IPS-15b (cell line): ENCODE measurements around the gene EFNA3.

ENCODE experiments used
- H3K27me3 ChIP-seq: one replicate; pipeline ENCODE4 v1.6.1; 2013; ENCODE audit warnings: low read length; ENCODE audit not compliant: control insufficient read depth, insufficient read depth
- H3K36me3 ChIP-seq: one replicate; pipeline ENCODE4 v1.6.1; 2013; ENCODE audit warnings: low read length; ENCODE audit not compliant: control insufficient read depth, insufficient read depth
- H3K4me1 ChIP-seq: one replicate; pipeline ENCODE4 v1.6.1; 2013; ENCODE audit warnings: mild to moderate bottlenecking, low read length; ENCODE audit not compliant: control insufficient read depth, insufficient read depth
- H3K4me3 ChIP-seq: one replicate; pipeline ENCODE4 v1.5.1; 2013; ENCODE audit warnings: low read depth, low read length
- H3K9ac ChIP-seq: one replicate; pipeline ENCODE4 v1.6.1; 2013; ENCODE audit warnings: low read depth, mild to moderate bottlenecking, low read length
- H3K9me3 ChIP-seq: one replicate; pipeline ENCODE4 v1.6.1; 2013; ENCODE audit warnings: mild to moderate bottlenecking, low read length; ENCODE audit not compliant: control insufficient read depth, insufficient read depth

EFNA3 gene, protein sequence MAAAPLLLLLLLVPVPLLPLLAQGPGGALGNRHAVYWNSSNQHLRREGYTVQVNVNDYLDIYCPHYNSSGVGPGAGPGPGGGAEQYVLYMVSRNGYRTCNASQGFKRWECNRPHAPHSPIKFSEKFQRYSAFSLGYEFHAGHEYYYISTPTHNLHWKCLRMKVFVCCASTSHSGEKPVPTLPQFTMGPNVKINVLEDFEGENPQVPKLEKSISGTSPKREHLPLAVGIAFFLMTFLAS

DNA sequence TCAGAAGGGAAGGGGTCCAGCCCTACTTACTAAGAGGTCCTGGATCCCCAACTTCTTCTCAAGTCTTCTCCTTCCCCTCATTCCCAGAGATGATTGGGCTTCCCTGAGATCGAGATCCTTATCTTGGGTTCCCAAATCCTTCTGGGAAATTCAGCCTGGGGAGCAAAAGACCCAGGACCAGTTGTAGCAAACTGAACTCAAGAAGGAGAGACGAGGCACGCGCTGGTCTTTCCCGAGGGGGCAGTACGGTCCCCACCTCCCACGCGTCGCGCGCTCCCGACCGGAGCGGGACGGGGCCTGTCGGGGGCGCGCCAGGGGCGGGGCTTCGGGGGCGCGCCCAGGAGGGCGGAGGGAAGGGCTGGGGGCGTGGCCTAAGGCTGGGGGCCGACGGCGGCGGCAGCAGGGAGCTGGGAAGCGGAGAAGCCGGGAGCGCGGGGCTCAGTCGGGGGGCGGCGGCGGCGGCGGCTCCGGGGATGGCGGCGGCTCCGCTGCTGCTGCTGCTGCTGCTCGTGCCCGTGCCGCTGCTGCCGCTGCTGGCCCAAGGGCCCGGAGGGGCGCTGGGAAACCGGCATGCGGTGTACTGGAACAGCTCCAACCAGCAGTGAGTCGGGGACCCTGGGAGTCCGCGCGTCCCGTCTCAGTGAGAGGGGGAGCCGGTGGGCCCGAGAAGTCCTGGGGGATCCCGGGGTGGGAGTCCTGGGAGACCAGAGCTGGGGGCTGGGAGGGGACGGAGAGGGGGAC, at the start of gene EFNA3:
Gene EFNA3, plus strand, starts transcription at position 369 of the 741 bp plus-strand sequence. Its CDS starts 105 bp downstream, at position 474.
- no peaks in the 10 kb centered on the region for H3K36me3 ChIP-seq
- H3K4me3 ChIP-seq: peak within 1 kb of the TSS; percentile 68
- H3K27me3 ChIP-seq: peaks cover 82% of the 10 kb centered on the region
- peaks cover 9% of the 10 kb centered on the region for H3K4me1 ChIP-seq
- H3K9ac ChIP-seq: no peak within 1 kb of the TSS
- H3K9me3 ChIP-seq: no peaks in the 10 kb centered on the region

DNA sequence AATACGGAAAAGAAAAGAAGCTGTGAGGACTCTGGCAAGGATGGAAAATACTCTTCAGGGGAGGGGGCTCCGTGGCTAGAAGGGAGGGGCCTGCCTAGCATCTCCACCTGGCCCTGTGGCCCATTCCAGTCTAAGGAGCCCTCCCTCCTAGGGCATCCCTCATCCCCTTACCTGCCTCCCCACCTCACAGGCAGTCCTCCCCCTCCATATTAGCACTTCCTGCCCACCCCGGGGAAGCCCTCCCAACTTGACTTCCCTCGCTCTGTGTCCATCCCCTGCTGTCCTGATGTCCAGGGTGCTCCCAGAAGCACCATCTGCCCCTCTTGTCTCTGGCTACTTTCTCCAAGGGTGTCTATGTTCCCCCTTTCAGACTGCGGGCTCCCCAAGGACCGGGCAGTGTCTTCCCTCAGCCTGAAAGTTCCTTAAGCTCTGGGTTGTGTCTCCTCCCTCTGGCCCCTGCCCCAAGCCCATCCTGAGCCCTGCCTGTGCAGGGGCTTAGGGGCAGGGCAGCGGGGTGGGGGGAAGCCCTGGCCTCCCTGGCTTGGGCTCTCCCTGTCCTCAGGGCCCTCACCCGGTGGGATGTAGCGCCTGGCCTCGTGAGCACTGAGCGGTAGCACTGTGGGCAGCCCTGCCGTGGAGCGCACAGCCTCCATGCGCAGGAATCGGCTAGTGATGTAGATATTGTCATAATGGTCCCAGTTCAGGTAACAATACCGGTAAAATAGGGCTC, 49.0 kb upstream of the EFNA3 start:
- no peaks in the 10 kb centered on the region for H3K27me3 ChIP-seq
- H3K4me3 ChIP-seq: no peak overlapping the region
- no peaks in the 10 kb centered on the region for H3K36me3 ChIP-seq
- no peaks in the 10 kb centered on the region for H3K9me3 ChIP-seq
- no peaks in the 10 kb centered on the region for H3K4me1 ChIP-seq
- H3K9ac ChIP-seq: no peak overlapping the region

DNA sequence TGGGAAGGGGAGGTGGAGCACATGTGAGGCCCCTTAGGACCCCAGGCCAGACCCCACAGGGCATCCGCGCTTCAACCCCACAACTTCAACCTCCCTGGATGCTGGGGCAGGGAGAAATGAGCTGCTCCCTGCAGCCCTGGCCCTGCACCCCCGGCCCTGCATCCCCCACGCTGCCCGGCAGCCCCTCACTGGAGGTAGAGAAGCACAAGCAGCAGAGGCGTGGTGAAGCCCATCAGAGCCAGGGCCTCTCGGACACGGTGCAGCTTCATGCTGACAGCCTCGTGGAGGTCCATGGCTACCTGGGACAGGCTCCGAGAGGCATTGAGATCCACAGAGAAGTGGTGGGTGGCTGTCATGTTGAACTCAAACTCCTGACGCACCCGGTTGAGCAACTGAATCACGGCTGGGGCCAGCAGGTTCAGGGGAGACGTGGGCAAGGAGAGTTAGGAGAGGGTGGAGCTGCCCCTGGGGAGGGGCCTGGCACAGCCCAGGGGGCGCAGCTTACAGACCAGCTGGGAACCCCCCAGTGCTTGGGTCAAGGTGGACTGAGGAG, 48.3 kb upstream of the EFNA3 start:
- H3K9me3 ChIP-seq: no peaks in the 10 kb centered on the region
- no peaks in the 10 kb centered on the region for H3K36me3 ChIP-seq
- H3K4me3 ChIP-seq: no peak overlapping the region
- H3K9ac ChIP-seq: no peak overlapping the region
- H3K4me1 ChIP-seq: no peaks in the 10 kb centered on the region
- no peaks in the 10 kb centered on the region for H3K27me3 ChIP-seq

DNA sequence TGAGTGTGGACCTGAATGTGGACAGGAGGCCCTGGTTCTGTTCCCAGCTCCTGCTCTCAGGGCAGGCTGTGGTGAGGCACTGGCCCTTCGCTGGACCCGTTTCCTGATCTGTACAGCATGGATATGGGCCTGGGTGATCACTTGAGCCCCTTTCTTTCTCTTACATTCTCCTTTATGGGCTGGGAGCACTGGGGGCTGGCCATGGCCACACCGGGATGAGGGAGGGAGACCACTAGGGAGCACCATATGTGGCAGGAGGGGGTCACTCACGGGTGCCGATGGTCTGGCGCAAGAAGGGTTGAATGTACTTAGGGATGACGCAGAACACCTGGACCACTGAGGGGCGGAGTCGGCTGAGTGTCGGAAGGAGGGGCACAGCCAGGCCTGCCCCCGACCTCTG, 47.7 kb upstream of the EFNA3 start:
- no peaks in the 10 kb centered on the region for H3K36me3 ChIP-seq
- H3K27me3 ChIP-seq: no peaks in the 10 kb centered on the region
- H3K4me3 ChIP-seq: no peak overlapping the region
- H3K4me1 ChIP-seq: no peaks in the 10 kb centered on the region
- no peaks in the 10 kb centered on the region for H3K9me3 ChIP-seq
- no peak overlapping the region for H3K9ac ChIP-seq

DNA sequence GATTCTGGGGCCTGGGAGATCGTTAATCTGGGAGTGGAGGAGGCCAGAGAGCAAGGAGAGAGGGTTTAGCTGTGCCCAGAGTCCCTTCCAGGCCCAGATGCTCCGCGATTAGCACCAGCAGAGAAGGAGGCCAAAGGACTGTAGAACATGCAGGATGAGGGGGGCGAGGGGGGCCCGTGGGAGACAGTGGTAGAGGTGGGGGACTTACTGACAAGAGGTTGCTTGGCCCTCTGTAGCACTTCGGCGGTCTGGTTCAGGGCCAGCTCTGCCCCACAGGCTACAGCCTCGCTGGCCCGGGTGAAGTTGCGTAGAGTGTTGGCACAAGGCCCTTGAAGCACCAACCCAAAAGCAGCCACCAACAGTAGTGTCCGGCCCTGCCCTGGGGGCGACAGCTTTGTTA, 45.8 kb upstream of the EFNA3 start:
- Histone ChIP-seq H3K4me1 (no peaks in the 10 kb centered on the region), H3K36me3 (no peaks in the 10 kb centered on the region), H3K9ac (no peak overlapping the region), H3K27me3 (no peaks in the 10 kb centered on the region), H3K9me3 (no peaks in the 10 kb centered on the region), H3K4me3 (no peak overlapping the region)

DNA sequence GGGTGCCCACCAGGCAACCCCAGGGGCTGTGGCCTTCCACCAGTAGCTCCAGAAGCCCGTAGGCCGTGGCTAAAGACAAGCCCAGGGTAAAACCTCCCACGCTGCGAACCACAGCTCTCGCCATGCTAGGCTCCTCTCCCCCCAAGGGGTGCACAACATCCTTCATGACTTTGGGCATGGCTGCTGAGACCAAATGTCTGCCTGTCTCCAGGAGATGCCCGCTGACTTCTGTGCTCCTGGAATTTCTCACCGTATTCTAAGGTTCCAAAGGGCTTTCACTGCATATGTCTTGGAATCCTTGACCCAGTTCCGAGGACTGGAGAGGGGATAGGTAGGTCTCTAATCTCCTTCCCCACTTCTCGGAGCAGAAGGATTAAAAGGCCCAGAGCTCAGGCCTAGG, 45.1 kb upstream of the EFNA3 start, which contains the start of the genes DCST1 and DCST2:
Gene DCST1, plus strand, starts transcription at position 301 of the 400 bp plus-strand sequence. CDS start 213 bp downstream, outside the sequence.
Gene DCST2, minus strand, starts transcription at position 258 of the 400 bp plus-strand sequence. Its CDS starts 80 bp downstream, at position 178.
- Histone ChIP-seq H3K36me3 (no peaks in the 10 kb centered on the region), H3K27me3 (peaks cover 2% of the 10 kb centered on the region), H3K4me3 (no peak within 1 kb of the TSS), H3K4me1 (no peaks in the 10 kb centered on the region), H3K9ac (no peak within 1 kb of the TSS), H3K9me3 (no peaks in the 10 kb centered on the region)

DNA sequence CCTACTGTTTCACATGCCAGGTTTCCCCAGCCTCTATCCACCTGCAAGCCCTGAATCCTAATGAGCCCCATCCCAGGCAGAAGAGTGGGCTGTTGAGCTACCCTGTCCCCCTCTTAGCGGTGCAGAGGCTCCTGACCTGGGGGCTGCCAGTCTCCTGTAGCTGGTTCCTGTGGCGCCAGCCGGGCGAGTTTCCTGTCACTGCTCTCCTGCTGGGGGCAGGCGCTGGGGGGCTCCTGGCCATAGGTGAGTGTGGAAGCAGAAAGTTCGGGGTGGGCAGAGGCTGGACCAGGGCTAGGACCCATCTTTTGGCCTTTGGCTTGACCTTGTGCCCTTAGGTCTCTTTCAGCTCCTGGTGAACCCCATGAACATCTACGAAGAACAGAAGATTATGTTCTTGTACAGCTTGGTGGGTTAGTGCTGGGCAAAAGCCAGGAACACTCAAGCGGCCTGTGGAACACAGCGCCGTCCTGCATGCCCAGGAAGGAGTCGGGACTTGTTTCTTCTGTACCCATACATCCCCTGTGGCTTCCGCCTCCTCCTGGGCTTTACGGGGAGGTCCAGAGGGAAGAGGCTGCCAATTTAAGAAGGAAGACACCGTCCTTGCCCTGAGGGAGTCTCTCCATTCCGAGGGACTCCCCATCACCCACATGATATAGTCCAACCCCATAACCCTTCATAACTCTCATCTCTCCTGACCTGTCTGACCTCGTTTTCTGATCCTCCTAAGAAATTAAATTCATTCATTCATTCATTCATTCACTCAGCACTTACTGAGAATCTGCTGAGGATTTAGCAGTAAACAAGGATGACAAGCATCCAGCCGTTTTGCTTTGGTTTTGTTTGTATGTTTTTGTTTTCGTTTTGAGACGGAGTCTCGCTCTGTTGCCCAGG, 44.1 kb upstream of the EFNA3 start:
- Histone ChIP-seq H3K9me3 (no peaks in the 10 kb centered on the region), H3K36me3 (no peaks in the 10 kb centered on the region), H3K27me3 (peaks cover 2% of the 10 kb centered on the region), H3K4me1 (no peaks in the 10 kb centered on the region), H3K4me3 (no peak overlapping the region), H3K9ac (no peak overlapping the region)

DNA sequence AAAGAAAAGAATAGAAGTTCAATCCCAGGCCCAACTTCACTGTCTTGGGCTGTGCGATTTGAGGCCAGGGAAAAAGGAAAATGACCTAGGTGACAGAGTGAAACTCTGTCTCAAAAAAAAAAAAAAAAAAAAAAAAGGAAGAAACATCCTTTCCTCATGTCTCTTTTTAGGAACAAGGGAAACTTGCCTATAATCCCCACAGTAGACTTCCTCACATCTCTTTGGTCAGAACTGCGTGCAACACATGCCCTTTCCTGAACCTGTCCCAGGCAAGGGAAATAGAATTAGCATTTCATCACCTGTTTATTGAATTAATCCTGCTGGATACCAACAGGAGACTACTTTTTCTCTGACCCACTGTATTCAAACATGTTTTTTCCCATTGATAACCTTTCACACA, 42.7 kb upstream of the EFNA3 start:
- no peak overlapping the region for H3K4me3 ChIP-seq
- H3K4me1 ChIP-seq: no peaks in the 10 kb centered on the region
- no peak overlapping the region for H3K9ac ChIP-seq
- H3K27me3 ChIP-seq: peaks cover 2% of the 10 kb centered on the region
- no peaks in the 10 kb centered on the region for H3K36me3 ChIP-seq
- no peaks in the 10 kb centered on the region for H3K9me3 ChIP-seq

DNA sequence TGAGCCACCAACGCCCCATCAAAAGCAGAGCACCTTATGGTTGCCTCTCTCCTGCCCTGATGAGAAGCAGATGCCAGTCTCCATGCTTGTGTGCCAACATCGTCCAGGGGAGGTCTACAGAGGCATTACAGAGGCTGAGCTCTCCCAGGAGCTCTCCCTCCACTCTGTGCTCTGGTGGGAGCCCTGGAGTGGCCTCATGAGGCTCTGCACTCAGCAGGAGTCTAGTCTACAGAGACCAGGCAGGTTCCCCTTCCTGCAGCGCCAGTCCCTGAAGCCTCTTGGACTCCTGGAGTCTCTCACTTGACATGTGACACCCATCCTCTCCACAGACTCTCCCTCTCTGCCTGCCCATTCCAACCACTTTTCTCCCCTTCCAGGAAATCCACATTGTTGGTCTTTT, 41.6 kb upstream of the EFNA3 start:
- Histone ChIP-seq H3K4me3 (no peak overlapping the region), H3K36me3 (no peaks in the 10 kb centered on the region), H3K27me3 (peaks cover 2% of the 10 kb centered on the region), H3K9ac (no peak overlapping the region), H3K9me3 (no peaks in the 10 kb centered on the region), H3K4me1 (no peaks in the 10 kb centered on the region)

DNA sequence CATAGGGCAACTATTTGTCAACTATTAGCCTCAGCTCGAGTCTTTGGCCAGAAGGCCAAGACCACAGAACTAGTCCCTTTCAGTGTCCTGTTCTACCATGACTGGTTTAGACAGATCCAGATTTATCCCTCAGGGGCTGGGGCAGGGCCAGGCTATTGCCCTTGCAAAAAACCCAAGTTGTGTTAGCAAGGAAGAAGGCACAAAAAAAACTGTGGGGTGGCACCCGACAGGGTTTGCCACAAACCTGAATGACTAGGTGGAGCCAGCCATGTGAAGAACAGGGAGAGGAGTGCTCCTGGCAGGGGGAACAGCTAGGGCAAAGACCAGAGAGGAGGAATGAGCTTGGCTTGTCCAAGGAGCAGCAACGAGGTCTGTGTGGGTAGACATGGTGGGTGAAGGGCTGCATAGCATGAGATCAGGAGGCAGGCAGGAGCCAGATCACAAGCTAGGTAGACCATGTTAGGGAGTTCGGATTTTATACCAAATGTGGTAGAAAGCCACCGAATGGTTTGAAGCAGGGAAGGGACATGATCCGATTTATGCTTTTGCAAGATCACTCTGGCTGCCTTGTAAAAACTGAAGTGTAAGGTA, 40.7 kb upstream of the EFNA3 start:
- H3K9ac ChIP-seq: no peak overlapping the region
- H3K4me1 ChIP-seq: no peaks in the 10 kb centered on the region
- no peak overlapping the region for H3K4me3 ChIP-seq

More for the DNA sequence above, 40.7 kb upstream of the EFNA3 start:
- Histone ChIP-seq H3K36me3 (no peaks in the 10 kb centered on the region), H3K9me3 (no peaks in the 10 kb centered on the region), H3K27me3 (peaks cover 2% of the 10 kb centered on the region)
